K562 (cell line): ENCODE measurements around the gene ZFYVE26.

Experiments
- ELF2 ChIP-seq: fragments of 250-450 bp; sonication (Bioruptor Pico); IDR thresholded peaks from 2 replicates; pipeline ENCODE4 v1.5.0; 2021; ENCODE audit warnings: mild to moderate bottlenecking
- EZH2 ChIP-seq: IDR thresholded peaks from 2 replicates; pipeline ENCODE4 v1.6.1; 2012; ENCODE audit warnings: low read depth, mild to moderate bottlenecking, inconsistent platforms, low read length, borderline replicate concordance
- FOXK1 ChIP-seq: sonication (generic); formaldehyde crosslinking; IDR thresholded peaks from 2 replicates; pipeline ENCODE4 v1.8.0; 2022; ENCODE audit warnings: missing genetic modification reagents, mild to moderate bottlenecking, borderline replicate concordance
- SMAD2 ChIP-seq: fragments of 150-350 bp; IDR thresholded peaks from 2 replicates; pipeline ENCODE4 v1.6.1; 2014; ENCODE audit warnings: low read depth, mild to moderate bottlenecking, low read length
- SPI1 ChIP-seq: IDR thresholded peaks from 2 replicates; pipeline ENCODE4 v1.6.1; 2011; ENCODE audit warnings: low read depth, low read length, control low read depth, borderline replicate concordance
- TARDBP ChIP-seq: fragments of 450-650 bp; IDR thresholded peaks from 2 replicates; pipeline ENCODE4 v1.6.1; 2016
- TEAD1 ChIP-seq, 2 experiments: fragments of 450-650 bp in 1 of 2; sonication (generic) in 1 of 2; formaldehyde crosslinking; IDR thresholded peaks; 2 replicates each; pipeline versions ENCODE4 v1.4.0 to v1.8.0; 2020 to 2022; ENCODE audit warnings: mild to moderate bottlenecking in 2 of 2, missing genetic modification reagents in 1 of 2
- ZNF143 ChIP-seq: sonication (generic); formaldehyde crosslinking; IDR thresholded peaks from 2 replicates; pipeline ENCODE4 v1.9.0; 2022; ENCODE audit warnings: mild to moderate bottlenecking, missing genetic modification reagents
- TF ChIP-seq, protein P1 (sequence below): fragments of 250-450 bp; sonication (Bioruptor Pico); IDR thresholded peaks from 2 replicates; pipeline ENCODE4 v1.5.0; 2022; ENCODE audit warnings: mild to moderate bottlenecking

DNA sequence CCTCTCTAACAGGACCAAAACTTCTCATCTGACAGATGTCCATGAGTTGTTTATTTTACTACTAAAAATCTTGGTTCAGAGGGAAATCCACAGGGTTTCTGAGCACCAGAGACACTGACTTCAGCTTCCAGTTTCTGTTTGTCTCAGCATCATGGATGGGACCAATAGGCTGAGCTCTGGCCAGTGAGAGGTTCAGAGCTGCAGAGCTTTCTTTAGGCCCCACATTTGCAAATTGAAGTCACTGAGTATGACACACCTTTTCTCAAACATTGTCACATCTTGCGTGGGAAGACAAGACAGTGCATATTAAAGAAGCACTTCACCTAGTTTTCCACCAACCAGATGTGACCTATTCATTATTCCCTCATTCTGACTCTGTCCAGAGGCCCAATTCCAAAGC is 69.5 kb downstream of the ZFYVE26 start:
- TF ChIP-seq EZH2 (no peak), TARDBP (no peak), ELF2 (CRISPR knock-in tag) (no peak), TEAD1 (CRISPR knock-in tag; IDR thresholded peaks at IDR 0.05) (no peak), SPI1 (no peak), SMAD2 (no peak), FOXK1 (CRISPR knock-in tag) (no peak), ZNF143 (CRISPR knock-in tag) (no peak)
- TF ChIP-seq, protein P1, sequence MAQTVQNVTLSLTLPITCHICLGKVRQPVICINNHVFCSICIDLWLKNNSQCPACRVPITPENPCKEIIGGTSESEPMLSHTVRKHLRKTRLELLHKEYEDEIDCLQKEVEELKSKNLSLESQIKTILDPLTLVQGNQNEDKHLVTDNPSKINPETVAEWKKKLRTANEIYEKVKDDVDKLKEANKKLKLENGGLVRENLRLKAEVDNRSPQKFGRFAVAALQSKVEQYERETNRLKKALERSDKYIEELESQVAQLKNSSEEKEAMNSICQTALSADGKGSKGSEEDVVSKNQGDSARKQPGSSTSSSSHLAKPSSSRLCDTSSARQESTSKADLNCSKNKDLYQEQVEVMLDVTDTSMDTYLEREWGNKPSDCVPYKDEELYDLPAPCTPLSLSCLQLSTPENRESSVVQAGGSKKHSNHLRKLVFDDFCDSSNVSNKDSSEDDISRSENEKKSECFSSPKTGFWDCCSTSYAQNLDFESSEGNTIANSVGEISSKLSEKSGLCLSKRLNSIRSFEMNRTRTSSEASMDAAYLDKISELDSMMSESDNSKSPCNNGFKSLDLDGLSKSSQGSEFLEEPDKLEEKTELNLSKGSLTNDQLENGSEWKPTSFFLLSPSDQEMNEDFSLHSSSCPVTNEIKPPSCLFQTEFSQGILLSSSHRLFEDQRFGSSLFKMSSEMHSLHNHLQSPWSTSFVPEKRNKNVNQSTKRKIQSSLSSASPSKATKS (CRISPR knock-in tag) = no peak
